Activated CD4-positive, alpha-beta T cell treated with anti-CD3 and anti-CD28 coated beads for 36 hours (primary cell): ENCODE results near the gene BPGM. TPM values are rescaled to one million over a fixed set of nuclear protein-coding genes. Genes with fewer than 3 reads are reported as not detected.

Experiments used
- ATAC-seq: fragments of 200-7000 bp; cut with Tn5 transposase; one replicate; pipeline ENCODE4 v1.10.0; 2021; ENCODE audit warnings: mild to moderate bottlenecking, moderate library complexity
- CTCF ChIA-PET: fragments of 350-600 bp; sonication (Branson Sonifier 250); formaldehyde crosslinking; loops from one replicate; lab custom pipeline; 2021; ENCODE audit warnings: antibody characterized with exemption; lab: Charles Lee
- POLR2A ChIA-PET: fragments of 350-600 bp; sonication (Branson Sonifier 250); formaldehyde crosslinking; loops from one replicate; lab custom pipeline; 2021; ENCODE audit warnings: antibody characterized with exemption, inconsistent platforms; lab: Charles Lee
- DNase-seq: peaks from one replicate; pipeline ENCODE4 v3.0.0-alpha.2; 2020
- H3K27ac Mint-ChIP-seq: one replicate; pipeline ENCODE4 v1.8.0; 2021; ENCODE audit warnings: mixed read lengths
- H3K27me3 Mint-ChIP-seq: one replicate; pipeline ENCODE4 v1.8.0; 2021; ENCODE audit warnings: mixed read lengths
- H3K36me3 Mint-ChIP-seq: one replicate; pipeline ENCODE4 v1.8.0; 2021; ENCODE audit warnings: low read depth, mixed read lengths
- H3K4me1 Mint-ChIP-seq: one replicate; pipeline ENCODE4 v1.8.0; 2021; ENCODE audit warnings: mixed read lengths
- H3K4me3 Mint-ChIP-seq: one replicate; pipeline ENCODE4 v1.8.0; 2021; ENCODE audit warnings: mild to moderate bottlenecking, moderate library complexity, mixed read lengths
- H3K9me3 Mint-ChIP-seq: one replicate; pipeline ENCODE4 v1.8.0; 2021; ENCODE audit warnings: low read depth, mixed read lengths
- intact Hi-C, 2 experiments: fragments of 100-400 bp; cut with DNase I in 1 of 2; cut with micrococcal nuclease in 1 of 2; formaldehyde crosslinking; loops; one replicate each; pipeline versions ENCODE4 v1.14.2 to v1.15.1; 2022 to 2024; cut with DNase I, micrococcal nuclease
- total RNA-seq, 2 experiments: library from RNA; stranded (reverse); gene quantifications; one replicate each; pipeline ENCODE4 v1.2.3, GENCODE V29; 2021

Gene BPGM
- total RNA-seq, 2 experiments from 2014 or later = 17.5 to 18.6 TPM

DNA sequence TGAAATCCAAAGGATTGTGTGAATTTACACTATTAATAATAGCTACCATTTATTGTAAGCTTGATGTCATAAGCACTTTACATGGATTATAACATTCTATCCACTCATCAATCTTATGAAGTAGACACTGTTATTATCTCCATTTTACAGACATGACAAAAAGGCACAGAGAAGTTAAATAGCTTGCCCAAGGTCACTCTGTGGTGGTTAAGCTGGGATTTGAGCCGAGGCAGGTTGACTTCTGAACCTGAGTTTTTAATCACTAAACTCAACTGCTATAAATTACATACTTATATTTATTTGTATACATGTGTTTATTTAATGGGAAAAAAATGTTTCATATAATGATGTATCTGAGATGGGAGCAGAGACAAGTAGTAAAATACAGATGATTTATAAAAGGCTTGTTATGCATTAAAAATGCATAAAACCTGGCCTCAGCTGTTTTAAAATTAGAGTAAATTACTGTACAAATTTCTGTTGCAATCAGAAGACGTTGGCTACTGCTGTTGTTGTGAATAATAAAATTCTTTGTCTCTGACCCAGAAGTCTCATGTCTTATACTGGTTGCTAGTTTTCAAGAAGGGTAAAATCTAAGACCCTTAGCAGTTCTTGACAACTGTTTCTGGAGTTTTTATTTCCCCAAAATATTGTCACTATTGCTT lies 71.7 kb downstream of the BPGM start:
- ATAC-seq (no peak), DNase-seq (no peak)
- H3K9me3 Mint-ChIP-seq = no peaks in the 10 kb centered on the region
- H3K27ac Mint-ChIP-seq = no peak overlapping the region
- ChIA-PET POLR2A (no interaction called here), CTCF (interaction anchor here (0.7 to 2.1 kb wide), 5 partner anchors 8 to 204 kb away, joined by 3 to 8 read pairs (median 3); no protein-coding TSS in a partner anchor)
- H3K4me1 Mint-ChIP-seq = peaks cover 4% of the 10 kb centered on the region
- no peak overlapping the region for H3K4me3 Mint-ChIP-seq
- no peaks in the 10 kb centered on the region for H3K27me3 Mint-ChIP-seq
- intact Hi-C loops = no loop called here
- peaks cover 7% of the 10 kb centered on the region for H3K36me3 Mint-ChIP-seq

DNA sequence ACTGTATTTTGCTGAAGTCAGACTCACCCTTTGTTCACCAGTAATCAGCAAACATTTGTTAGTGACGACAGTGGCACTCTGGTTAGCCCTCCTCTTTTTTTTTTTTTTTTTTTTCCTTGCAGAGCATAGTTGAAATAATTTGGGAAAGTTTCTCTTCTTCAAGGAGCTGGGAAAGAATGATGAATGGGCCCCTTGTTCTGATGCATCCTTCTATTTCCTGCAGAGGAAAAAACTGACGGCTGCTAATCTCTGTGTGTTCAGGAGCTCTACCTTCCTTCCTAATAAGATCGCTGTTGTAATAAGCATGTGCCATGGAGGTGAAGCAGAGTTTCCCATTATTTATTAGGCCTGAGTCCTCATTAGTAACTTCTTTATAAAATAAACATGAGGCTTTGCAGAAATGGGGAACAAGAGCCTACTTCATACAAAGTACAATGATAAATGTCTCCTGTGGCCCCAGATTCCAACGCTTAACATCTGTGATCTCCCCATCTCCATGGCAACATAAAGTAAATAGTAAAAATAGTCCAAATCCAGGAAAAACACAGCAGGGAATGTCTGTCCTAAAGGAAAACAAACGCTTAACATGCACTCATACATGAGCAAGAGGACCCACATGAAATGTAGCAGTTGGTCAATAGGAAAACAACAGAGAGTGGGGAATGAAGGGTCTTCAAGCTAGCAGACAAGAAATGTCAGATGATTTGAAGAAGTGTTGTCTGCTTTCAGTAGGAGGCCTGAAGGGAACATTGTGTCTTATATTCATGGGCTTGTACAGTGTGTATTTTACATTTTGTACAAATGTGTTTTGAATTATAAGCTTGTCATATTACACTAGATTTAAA lies 73.7 kb downstream of the BPGM start:
- DNase-seq = no peak
- CTCF ChIA-PET = interaction anchor here (0.5 to 2.1 kb wide), 3 partner anchors 24 to 89 kb away, joined by 3 to 5 read pairs (median 4); no protein-coding TSS in a partner anchor
- Mint-ChIP-seq H3K27me3 (no peaks in the 10 kb centered on the region), H3K9me3 (no peaks in the 10 kb centered on the region), H3K4me3 (no peak overlapping the region), H3K4me1 (no peaks in the 10 kb centered on the region), H3K36me3 (peaks cover 5% of the 10 kb centered on the region), H3K27ac (no peak overlapping the region)
- intact Hi-C loops = no loop called here
- ATAC-seq = no peak
- POLR2A ChIA-PET = no interaction called here

DNA sequence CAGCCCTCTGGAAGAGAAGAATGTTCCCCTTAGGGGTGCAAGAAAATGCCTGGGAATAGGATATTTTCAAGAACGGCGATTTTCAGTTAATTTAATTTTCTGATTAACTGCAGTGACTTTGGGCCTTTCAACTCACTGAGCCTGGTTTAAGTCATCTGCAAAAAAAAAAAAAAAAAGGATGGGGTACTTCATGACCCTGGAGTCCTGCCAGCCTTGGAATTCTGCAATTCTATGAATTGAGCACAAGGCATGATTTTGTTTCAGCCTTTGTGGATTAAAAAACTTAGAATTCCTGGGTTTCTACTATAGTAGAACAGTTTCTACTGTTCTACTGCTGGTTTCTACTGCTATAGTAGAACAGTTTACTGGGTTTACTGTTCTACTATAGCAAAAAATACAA lies 74.5 kb downstream of the BPGM start:
- DNase-seq (no peak), ATAC-seq (no peak)
- no peak overlapping the region for H3K27ac Mint-ChIP-seq
- ChIA-PET CTCF (interaction anchor here (2.1 kb wide), 1 partner anchor 90 kb away, joined by 5 read pairs; no protein-coding TSS in a partner anchor), POLR2A (no interaction called here)
- H3K4me3 Mint-ChIP-seq = no peak overlapping the region
- intact Hi-C loops = no loop called here
- no peaks in the 10 kb centered on the region for H3K4me1 Mint-ChIP-seq
- H3K9me3 Mint-ChIP-seq = peaks cover 4% of the 10 kb centered on the region
- H3K36me3 Mint-ChIP-seq = peaks cover 7% of the 10 kb centered on the region
- H3K27me3 Mint-ChIP-seq = no peaks in the 10 kb centered on the region

DNA sequence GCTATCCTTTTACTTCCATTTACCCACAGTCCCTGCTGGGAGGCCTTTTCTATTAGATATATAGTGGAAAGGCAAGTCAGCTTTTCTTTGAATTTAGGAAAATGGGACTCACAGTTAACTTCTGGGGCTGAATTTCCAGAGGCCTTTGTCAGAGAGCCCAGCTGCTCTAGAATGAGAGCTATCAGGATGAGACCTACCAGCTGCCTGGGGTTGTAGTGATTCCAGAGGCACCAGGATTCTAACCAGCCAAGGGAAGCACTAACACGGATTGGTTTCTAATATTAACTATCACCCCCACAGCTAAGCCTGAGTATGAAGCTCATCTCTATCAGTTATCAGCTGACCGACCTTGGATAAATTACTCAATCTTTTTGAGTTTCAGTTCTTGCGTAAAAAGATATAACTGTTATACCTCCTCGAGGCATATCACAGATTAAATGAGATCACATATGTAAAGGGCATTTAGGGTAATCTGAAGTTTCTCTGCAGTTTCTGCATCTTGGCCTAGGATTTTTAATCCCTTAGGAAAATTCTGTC lies 76.2 kb downstream of the BPGM start:
- DNase-seq (no peak), ATAC-seq (no peak)
- ChIA-PET CTCF (interaction anchor here (0.6 to 2.2 kb wide), 5 partner anchors 10 to 113 kb away, joined by 3 to 8 read pairs (median 4); no protein-coding TSS in a partner anchor), POLR2A (no interaction called here)
- H3K27ac Mint-ChIP-seq = no peak overlapping the region
- H3K9me3 Mint-ChIP-seq = peaks cover 4% of the 10 kb centered on the region
- H3K27me3 Mint-ChIP-seq = no peaks in the 10 kb centered on the region
- H3K36me3 Mint-ChIP-seq = peaks cover 10% of the 10 kb centered on the region
- intact Hi-C loops = no loop called here
- H3K4me3 Mint-ChIP-seq = no peak overlapping the region
- H3K4me1 Mint-ChIP-seq = no peaks in the 10 kb centered on the region

DNA sequence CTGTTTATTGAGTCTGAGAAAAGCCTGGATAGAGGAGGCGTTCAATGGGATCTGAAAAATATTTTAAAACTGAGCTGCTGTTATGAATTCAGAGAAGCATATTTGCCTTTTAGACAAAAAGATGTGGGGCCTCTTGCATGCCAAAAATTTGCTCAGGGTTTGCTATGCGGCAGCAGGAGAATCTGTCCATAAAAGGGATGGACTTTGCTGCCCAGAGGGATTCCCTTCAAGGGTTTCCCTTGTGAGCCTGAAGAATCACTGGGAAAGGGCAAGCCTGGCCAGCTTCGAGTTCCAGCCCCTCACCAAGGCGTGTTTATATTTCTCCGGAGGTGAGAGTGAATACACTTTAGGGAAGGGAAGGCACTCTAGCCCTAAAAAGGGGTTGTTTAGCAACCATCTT lies 77.2 kb downstream of the BPGM start:
- ChIA-PET CTCF (interaction anchor here (0.6 to 2.5 kb wide), 11 partner anchors 8 to 311 kb away, joined by 3 to 10 read pairs (median 3); no protein-coding TSS in a partner anchor), POLR2A (no interaction called here)
- Mint-ChIP-seq H3K9me3 (peaks cover 4% of the 10 kb centered on the region), H3K27ac (no peak overlapping the region), H3K27me3 (no peaks in the 10 kb centered on the region), H3K4me1 (no peaks in the 10 kb centered on the region), H3K36me3 (peaks cover 10% of the 10 kb centered on the region), H3K4me3 (no peak overlapping the region)
- intact Hi-C loops = no loop called here
- DNase-seq (no peak), ATAC-seq (no peak)

DNA sequence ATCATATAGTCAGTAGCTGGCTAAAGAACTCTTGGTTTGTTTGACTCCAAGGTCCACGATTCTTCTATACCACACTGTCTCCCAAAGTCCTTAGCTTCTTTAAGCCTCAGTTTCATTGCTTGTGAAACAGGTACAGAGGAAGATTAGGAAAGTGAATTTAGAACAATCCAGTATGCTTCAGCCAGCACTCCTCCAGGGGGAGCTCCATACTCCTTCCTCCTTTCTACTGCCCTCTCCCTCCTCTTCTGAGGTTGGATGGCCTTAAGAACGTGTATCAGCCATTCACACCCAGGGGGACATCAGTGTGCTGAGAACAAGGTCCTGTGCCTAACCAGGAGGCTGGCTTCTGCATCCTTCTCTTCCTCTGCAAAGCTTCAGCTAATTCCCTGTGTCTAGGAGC lies 78.0 kb downstream of the BPGM start:
- H3K9me3 Mint-ChIP-seq = peaks cover 4% of the 10 kb centered on the region
- H3K27ac Mint-ChIP-seq = no peak overlapping the region
- CTCF ChIA-PET = interaction anchor here (0.5 to 2.5 kb wide), 14 partner anchors 9 to 445 kb away, joined by 3 to 10 read pairs (median 4); no protein-coding TSS in a partner anchor
- DNase-seq = peak; percentile 37
- ATAC-seq = peak; percentile 68
- H3K27me3 Mint-ChIP-seq = no peaks in the 10 kb centered on the region
- no peak overlapping the region for H3K4me3 Mint-ChIP-seq
- H3K36me3 Mint-ChIP-seq = peaks cover 10% of the 10 kb centered on the region
- POLR2A ChIA-PET = no interaction called here
- intact Hi-C loops = no loop called here
- H3K4me1 Mint-ChIP-seq = no peaks in the 10 kb centered on the region

DNA sequence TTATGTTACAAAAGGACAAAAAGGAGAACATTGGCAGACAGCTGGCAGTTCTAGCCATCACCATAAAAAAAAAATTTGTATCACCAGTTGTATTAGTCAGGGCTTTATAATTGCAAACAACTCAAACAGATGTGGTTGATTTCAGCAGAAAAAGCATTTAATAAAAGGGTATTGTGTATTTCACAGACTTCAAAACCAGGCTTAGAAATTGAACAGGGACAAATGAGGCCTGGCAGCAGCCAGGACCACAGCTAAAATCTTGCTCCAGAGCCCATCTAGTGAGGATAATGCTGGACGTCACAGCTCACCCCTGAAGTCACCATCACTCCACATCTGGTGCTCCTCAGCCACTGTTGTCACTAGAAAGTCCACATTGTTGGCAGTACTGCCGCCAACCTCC lies 79.9 kb downstream of the BPGM start:
- CTCF ChIA-PET = interaction anchor here (0.6 to 2.5 kb wide), 6 partner anchors 9 to 1389 kb away, joined by 3 to 10 read pairs (median 4); no protein-coding TSS in a partner anchor
- no peak overlapping the region for H3K27ac Mint-ChIP-seq

DNA sequence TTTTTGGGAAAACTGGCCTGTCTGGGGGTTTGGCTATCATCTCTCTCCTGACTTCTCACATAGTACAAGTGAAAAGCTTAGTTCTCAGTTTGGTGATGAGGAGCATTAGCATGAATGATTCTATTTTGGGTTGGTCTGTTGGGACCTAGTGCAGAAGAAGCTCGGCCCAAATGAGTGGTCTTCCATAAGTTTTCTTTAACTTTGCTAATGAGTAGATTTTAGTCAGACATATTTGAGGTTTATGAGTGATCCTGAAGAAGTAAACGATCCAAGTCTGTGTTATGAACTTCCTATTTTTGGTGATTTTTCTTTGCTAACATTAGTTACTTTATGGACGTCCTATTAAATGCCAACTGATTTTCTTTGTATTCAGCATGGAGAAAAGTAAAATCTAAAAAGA lies 81.1 kb downstream of the BPGM start:
- Mint-ChIP-seq H3K27ac (no peak overlapping the region), H3K4me3 (no peak overlapping the region), H3K9me3 (peaks cover 4% of the 10 kb centered on the region), H3K27me3 (no peaks in the 10 kb centered on the region), H3K4me1 (peaks cover 14% of the 10 kb centered on the region), H3K36me3 (peaks cover 10% of the 10 kb centered on the region)
- ChIA-PET CTCF (interaction anchor here (0.6 to 1.6 kb wide), 4 partner anchors 23 to 442 kb away, joined by 3 to 8 read pairs (median 4); no protein-coding TSS in a partner anchor), POLR2A (no interaction called here)
- DNase-seq = no peak
- intact Hi-C loops = no loop called here
- no peak for ATAC-seq

More for the DNA sequence above, 79.9 kb downstream of the BPGM start:
- no peak overlapping the region for H3K4me3 Mint-ChIP-seq
- H3K36me3 Mint-ChIP-seq = peaks cover 13% of the 10 kb centered on the region
- H3K9me3 Mint-ChIP-seq = peaks cover 4% of the 10 kb centered on the region
- peaks cover 9% of the 10 kb centered on the region for H3K4me1 Mint-ChIP-seq
- H3K27me3 Mint-ChIP-seq = no peaks in the 10 kb centered on the region
- POLR2A ChIA-PET = no interaction called here
- intact Hi-C loops = no loop called here
- ATAC-seq = no peak
- no peak for DNase-seq

Other genes with a start within 250 kb of the BPGM start
- 100 to 1,000 TPM in 1 of 2 experiments, 10 to 100 TPM in 1; 88.1 to 120 TPM for gene AKR1B1, start 187.8 kb upstream of the BPGM start, total RNA-seq
- gene AKR1B10, start 119.3 kb upstream of the BPGM start, total RNA-seq = not detected
- not detected for gene AKR1B15, start 97.7 kb upstream of the BPGM start, total RNA-seq
- 1 to 10 TPM; 8.5 to 8.7 TPM for gene CALD1, start 132.8 kb downstream of the BPGM start, total RNA-seq